BJ (cell line): ENCODE results near the gene SPATA3. TPM values are rescaled to one million over a fixed set of nuclear protein-coding genes. Genes with fewer than 3 reads are reported as not detected.

Experiments used
- CTCF ChIA-PET: fragments of 350-600 bp; formaldehyde crosslinking; extraction: SDS; loops from one replicate; lab custom pipeline; 2021; ENCODE audit warnings: antibody characterized with exemption, inconsistent platforms; lab: Yijun Ruan, JAX
- POLR2A ChIA-PET: fragments of 300-600 bp; sonication (Branson Sonifier 250); formaldehyde crosslinking; extraction: SDS; loops from one replicate; lab custom pipeline; 2021; ENCODE audit warnings: antibody characterized with exemption; lab: Charles Lee
- DNase-seq: peaks from one replicate; pipeline ENCODE4 v3.0.0-alpha.2; 2011; ENCODE audit warnings: low read depth
- H3K27me3 ChIP-seq: 2 replicates; pipeline ENCODE4 v1.6.0; 2011; ENCODE audit warnings: low read length; ENCODE audit not compliant: control insufficient read depth, insufficient read depth
- H3K36me3 ChIP-seq: 2 replicates; pipeline ENCODE4 v1.5.1; 2011; ENCODE audit warnings: low read length; ENCODE audit not compliant: control insufficient read depth, insufficient read depth
- H3K4me3 ChIP-seq: 2 replicates; pipeline ENCODE4 v1.5.1; 2011; ENCODE audit warnings: low read depth, mild to moderate bottlenecking, control low read depth, low read length
- CTCF ChIP-seq: IDR thresholded peaks from 2 replicates; pipeline ENCODE4 v1.5.1; 2011; ENCODE audit warnings: low read depth, mild to moderate bottlenecking, control low read depth, inconsistent platforms, low read length, moderate library complexity; ENCODE audit not compliant: insufficient read depth
- polyA plus RNA-seq: library from polyadenylated mRNA; depleted of rRNA; stranded (reverse); fragments of >200 nt; gene quantifications from 2 replicates; pipeline ENCODE4 v1.2.3, GENCODE V29; 2011

Gene SPATA3
- polyA plus RNA-seq, 1 experiment = not detected

- Histone ChIP-seq H3K27me3 (peaks cover 19% of the 10 kb centered on the region), H3K4me3 (no peak overlapping the region), H3K36me3 (no peaks in the 10 kb centered on the region)
- CTCF ChIA-PET = no interaction called here
- POLR2A ChIA-PET = no interaction called here
- DNase-seq = no peak
- TF ChIP-seq CTCF = no peak
These were observed 17.9 kb downstream of the SPATA3 start for GRCh38 chr2:231013820-231014219.

- no peak for TF ChIP-seq CTCF
- H3K4me3 ChIP-seq = no peak overlapping the region
- H3K27me3 ChIP-seq = peaks cover 17% of the 10 kb centered on the region
- ChIA-PET POLR2A (no interaction called here), CTCF (interaction anchor here (1.4 to 3.0 kb wide), 2 partner anchors 28 to 113 kb away, joined by 3 to 9 read pairs; no protein-coding TSS in a partner anchor)
- no peaks in the 10 kb centered on the region for H3K36me3 ChIP-seq
- no peak for DNase-seq
These were observed 19.6 kb downstream of the SPATA3 start for GRCh38 chr2:231015478-231015877.

- no peaks in the 10 kb centered on the region for H3K36me3 ChIP-seq
- no peak for DNase-seq
- CTCF ChIA-PET = interaction anchor here (1.4 to 3.0 kb wide), 2 partner anchors 29 to 113 kb away, joined by 3 to 9 read pairs; no protein-coding TSS in a partner anchor
- POLR2A ChIA-PET = no interaction called here
- H3K27me3 ChIP-seq = peaks cover 17% of the 10 kb centered on the region
- TF ChIP-seq CTCF = no peak
- H3K4me3 ChIP-seq = no peak overlapping the region
These were observed 20.0 kb downstream of the SPATA3 start for GRCh38 chr2:231015926-231016325.

- no peak for DNase-seq
- Histone ChIP-seq H3K36me3 (no peaks in the 10 kb centered on the region), H3K27me3 (peaks cover 15% of the 10 kb centered on the region), H3K4me3 (no peak overlapping the region)
- POLR2A ChIA-PET = no interaction called here
- no peak for TF ChIP-seq CTCF
- CTCF ChIA-PET = interaction anchor here (1.4 to 3.0 kb wide), 2 partner anchors 30 to 114 kb away, joined by 3 to 9 read pairs; no protein-coding TSS in a partner anchor
These were observed 20.8 kb downstream of the SPATA3 start for GRCh38 chr2:231016566-231017230.

- no peak for DNase-seq
These were observed 21.3 kb downstream of the SPATA3 start for GRCh38 chr2:231017231-231017598.

More at GRCh38 chr2:231017231-231017598, 21.3 kb downstream of the SPATA3 start:
- no peak for TF ChIP-seq CTCF
- H3K27me3 ChIP-seq = peaks cover 10% of the 10 kb centered on the region
- CTCF ChIA-PET = interaction anchor here (1.3 to 3.0 kb wide), 2 partner anchors 22 to 30 kb away, joined by 3 to 9 read pairs; no protein-coding TSS in a partner anchor
- POLR2A ChIA-PET = no interaction called here
- H3K36me3 ChIP-seq = no peaks in the 10 kb centered on the region
- H3K4me3 ChIP-seq = no peak overlapping the region
